Neural cell (in vitro differentiated cells): Measurements from ENCODE around the gene CUTC. TPM values are rescaled to one million over a fixed set of nuclear protein-coding genes. Genes with fewer than 3 reads are reported as not detected.

Source experiments
- H2AFZ ChIP-seq: fragments of 200-600, 300-800 bp; sonication (generic), shearing (Covaris generic); 2 replicates; pipeline ENCODE4 v1.6.0; 2014; ENCODE audit warnings: low read depth, mild to moderate bottlenecking, antibody characterized with exemption, low read length, moderate library complexity
- H3F3A ChIP-seq: fragments of 200-600 bp; shearing (Covaris generic); 2 replicates; pipeline ENCODE4 v1.6.1; 2016; ENCODE audit warnings: mild to moderate bottlenecking, moderate library complexity, mixed read lengths, antibody characterized with exemption, low read length; ENCODE audit not compliant: insufficient read depth, poor library complexity, severe bottlenecking
- H3K27ac ChIP-seq: fragments of 200-600, 300-800 bp; sonication (generic), shearing (Covaris generic); 2 replicates; pipeline ENCODE4 v1.5.1; 2014; ENCODE audit warnings: mild to moderate bottlenecking, low read length, moderate library complexity
- H3K27me3 ChIP-seq: fragments of 300-800, 200-600 bp; sonication (generic), shearing (Covaris generic); 2 replicates; pipeline ENCODE4 v1.6.0; 2014; ENCODE audit warnings: mild to moderate bottlenecking, low read depth, low read length, moderate library complexity; ENCODE audit not compliant: insufficient read depth
- H3K36me3 ChIP-seq: fragments of 300-800, 200-600 bp; sonication (generic), shearing (Covaris generic); 2 replicates; pipeline ENCODE4 v1.5.1; 2014; ENCODE audit warnings: mild to moderate bottlenecking, antibody characterized with exemption, low read length, moderate library complexity; ENCODE audit not compliant: insufficient read depth
- H3K4me2 ChIP-seq: fragments of 300-800, 200-600 bp; sonication (generic), shearing (Covaris generic); 2 replicates; pipeline ENCODE4 v1.6.0; 2014; ENCODE audit warnings: mild to moderate bottlenecking, low read length
- H3K4me3 ChIP-seq: fragments of 300-800, 200-600 bp; sonication (generic), shearing (Covaris generic); 2 replicates; pipeline ENCODE4 v1.5.1; 2014; ENCODE audit warnings: mild to moderate bottlenecking, low read length, moderate library complexity
- H3K79me2 ChIP-seq: fragments of 200-600 bp; shearing (Covaris generic); replicated peaks from 2 replicates; pipeline ENCODE4 v1.6.0; 2014; ENCODE audit warnings: mild to moderate bottlenecking, low read length, moderate library complexity; ENCODE audit not compliant: insufficient read depth
- H3K9ac ChIP-seq: fragments of 300-800, 200-600 bp; sonication (generic), shearing (Covaris generic); 2 replicates; pipeline ENCODE4 v1.6.1; 2016; ENCODE audit warnings: mild to moderate bottlenecking, low read length, mixed read lengths
- H3K9me2 ChIP-seq: fragments of 200-600 bp; shearing (Covaris generic); 2 replicates; pipeline ENCODE4 v1.6.1; 2016; ENCODE audit warnings: mild to moderate bottlenecking, low read length, mixed read lengths; ENCODE audit not compliant: insufficient read depth
- H3K9me3 ChIP-seq: fragments of 200-600, 300-800 bp; sonication (generic), shearing (Covaris generic); 2 replicates; pipeline ENCODE4 v1.6.1; 2016; ENCODE audit warnings: mild to moderate bottlenecking, mixed run types, low read length, moderate library complexity, mixed read lengths
- H4K20me1 ChIP-seq: fragments of 200-600 bp; shearing (Covaris generic); 2 replicates; pipeline ENCODE4 v1.6.1; 2016; ENCODE audit warnings: mild to moderate bottlenecking, mixed run types; ENCODE audit not compliant: insufficient read depth
- CTCF ChIP-seq: fragments of 450-650 bp; IDR thresholded peaks from 2 replicates; pipeline ENCODE4 v1.5.1; 2014; ENCODE audit warnings: antibody characterized with exemption, mild to moderate bottlenecking, moderate library complexity; ENCODE audit not compliant: poor library complexity, severe bottlenecking
- EP300 ChIP-seq: fragments of 450-650 bp; conservative IDR thresholded peaks from 2 replicates; pipeline ENCODE4 v1.6.1; 2014; ENCODE audit warnings: antibody characterized with exemption, mild to moderate bottlenecking, moderate library complexity; ENCODE audit not compliant: poor library complexity, severe bottlenecking
- EZH2 ChIP-seq: fragments of 200-600, 300-800 bp; shearing (Covaris generic), sonication (generic); IDR thresholded peaks from 2 replicates; pipeline ENCODE4 v1.6.1; 2014; ENCODE audit warnings: antibody characterized with exemption, low read length, borderline replicate concordance, mild to moderate bottlenecking; ENCODE audit not compliant: insufficient read depth, poor library complexity, severe bottlenecking
- MXI1 ChIP-seq: fragments of 450-650 bp; conservative IDR thresholded peaks from 2 replicates; pipeline ENCODE4 v1.6.1; 2014; ENCODE audit warnings: antibody characterized with exemption, mild to moderate bottlenecking; ENCODE audit not compliant: poor library complexity, severe bottlenecking
- POLR2AphosphoS5 ChIP-seq: IDR thresholded peaks from 2 replicates; pipeline ENCODE4 v1.6.1; 2012
- RAD21 ChIP-seq: fragments of 450-650 bp; conservative IDR thresholded peaks from 2 replicates; pipeline ENCODE4 v1.6.1; 2014; ENCODE audit warnings: antibody characterized with exemption, mild to moderate bottlenecking, moderate library complexity
- REST ChIP-seq: IDR thresholded peaks from 2 replicates; pipeline ENCODE4 v1.6.1; 2012; ENCODE audit warnings: borderline replicate concordance
- SMC3 ChIP-seq: fragments of 450-650 bp; conservative IDR thresholded peaks from 2 replicates; pipeline ENCODE4 v1.6.1; 2014; ENCODE audit warnings: antibody characterized with exemption, mild to moderate bottlenecking, moderate library complexity; ENCODE audit not compliant: poor library complexity
- TAF1 ChIP-seq: IDR thresholded peaks from 2 replicates; pipeline ENCODE4 v1.6.1; 2012; ENCODE audit warnings: low read depth
- polyA plus RNA-seq: library from polyadenylated mRNA; depleted of rRNA; stranded (reverse); fragments of >200 nt; gene quantifications from 2 replicates; pipeline ENCODE4 v1.2.3, GENCODE V29; 2014

The CUTC gene
- polyA plus RNA-seq, 1 donor from 2014 or later: 26.2 TPM

GRCh38 chr10:99711129-99711719, 20.8 kb upstream of the CUTC start:
- Histone ChIP-seq H3F3A (no peaks in the 10 kb centered on the region), H3K9me3 (no peaks in the 10 kb centered on the region), H3K79me2 (no peaks in the 10 kb centered on the region), H4K20me1 (no peaks in the 10 kb centered on the region), H3K36me3 (peaks cover 7% of the 10 kb centered on the region), H3K9me2 (no peaks in the 10 kb centered on the region), H3K4me2 (no peak overlapping the region), H3K27me3 (no peaks in the 10 kb centered on the region), H2AFZ (no peak overlapping the region), H3K4me3 (no peak overlapping the region), H3K9ac (no peak overlapping the region), H3K27ac (no peak overlapping the region)
- peak; percentile 59 for TF ChIP-seq SMC3
- TF ChIP-seq EP300: no peak
- TF ChIP-seq CTCF: peak; percentile 54
- no peak for TF ChIP-seq TAF1
- TF ChIP-seq MXI1: no peak
- no peak for TF ChIP-seq EZH2
- TF ChIP-seq RAD21: peak; percentile 61
- no peak for TF ChIP-seq POLR2AphosphoS5
- TF ChIP-seq REST: no peak

- H3K4me2 ChIP-seq: no peak overlapping the region
- H4K20me1 ChIP-seq: no peaks in the 10 kb centered on the region
- H3K36me3 ChIP-seq: peaks cover 7% of the 10 kb centered on the region
- no peaks in the 10 kb centered on the region for H3K9me3 ChIP-seq
- H3K27ac ChIP-seq: no peak overlapping the region
- no peaks in the 10 kb centered on the region for H3K27me3 ChIP-seq
- no peak overlapping the region for H3K4me3 ChIP-seq
- no peaks in the 10 kb centered on the region for H3F3A ChIP-seq
- TF ChIP-seq CTCF (no peak), SMC3 (no peak), RAD21 (no peak)
- H3K9me2 ChIP-seq: no peaks in the 10 kb centered on the region
- H3K9ac ChIP-seq: no peak overlapping the region
- no peak overlapping the region for H2AFZ ChIP-seq
- no peaks in the 10 kb centered on the region for H3K79me2 ChIP-seq
These were observed 17.6 kb upstream of the CUTC start for GRCh38 chr10:99714446-99714845.
